ENCODE results near the gene B3GNT7. TPM values are rescaled to one million over a fixed set of nuclear protein-coding genes. Genes with fewer than 3 reads are reported as not detected.

B3GNT7 gene
- polyA plus RNA-seq, 1 donor = 43.5 TPM

DNA sequence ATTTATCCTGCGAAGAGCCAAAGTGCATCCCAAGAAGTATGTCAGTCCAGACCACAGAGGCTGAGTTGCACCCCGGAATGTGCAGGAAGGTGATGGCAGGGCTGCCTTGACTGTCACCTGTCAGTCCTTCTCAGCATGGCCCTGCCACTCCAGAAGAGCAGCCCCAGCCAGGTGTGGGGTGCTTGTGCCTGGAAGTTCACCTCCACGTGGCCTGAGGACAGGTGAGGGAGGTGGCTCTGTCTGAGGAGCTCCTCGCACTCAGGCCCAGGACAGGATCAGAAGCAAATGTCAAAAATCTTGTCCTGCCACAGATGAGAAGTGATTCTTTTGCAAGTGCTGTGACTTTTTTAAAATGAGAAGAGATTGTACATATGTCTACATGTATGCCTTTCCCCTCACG, 31.4 kb upstream of the B3GNT7 start:
- DNase-seq = no peak
- H3K4me1 ChIP-seq (ENCODE audit: control insufficient read depth, insufficient read depth, low read length) = peaks cover 19% of the 10 kb centered on the region
- H3K27ac ChIP-seq (ENCODE audit: low read length) = no peak overlapping the region
- H3K36me3 ChIP-seq (ENCODE audit: control insufficient read depth, insufficient read depth, low read length) = peaks cover 5% of the 10 kb centered on the region
- peaks cover 3% of the 10 kb centered on the region for H3K9me3 ChIP-seq (ENCODE audit: control insufficient read depth, low read depth, low read length)
- WGBS (ENCODE audit: insufficient coverage, low lambda C conversion rate) = no CpG with 5 or more reads among the region's 5 CpGs
- H3K4me3 ChIP-seq (ENCODE audit: low read length) = no peak overlapping the region
- H3K27me3 ChIP-seq (ENCODE audit: control insufficient read depth, insufficient read depth, low read length) = no peaks in the 10 kb centered on the region

DNA sequence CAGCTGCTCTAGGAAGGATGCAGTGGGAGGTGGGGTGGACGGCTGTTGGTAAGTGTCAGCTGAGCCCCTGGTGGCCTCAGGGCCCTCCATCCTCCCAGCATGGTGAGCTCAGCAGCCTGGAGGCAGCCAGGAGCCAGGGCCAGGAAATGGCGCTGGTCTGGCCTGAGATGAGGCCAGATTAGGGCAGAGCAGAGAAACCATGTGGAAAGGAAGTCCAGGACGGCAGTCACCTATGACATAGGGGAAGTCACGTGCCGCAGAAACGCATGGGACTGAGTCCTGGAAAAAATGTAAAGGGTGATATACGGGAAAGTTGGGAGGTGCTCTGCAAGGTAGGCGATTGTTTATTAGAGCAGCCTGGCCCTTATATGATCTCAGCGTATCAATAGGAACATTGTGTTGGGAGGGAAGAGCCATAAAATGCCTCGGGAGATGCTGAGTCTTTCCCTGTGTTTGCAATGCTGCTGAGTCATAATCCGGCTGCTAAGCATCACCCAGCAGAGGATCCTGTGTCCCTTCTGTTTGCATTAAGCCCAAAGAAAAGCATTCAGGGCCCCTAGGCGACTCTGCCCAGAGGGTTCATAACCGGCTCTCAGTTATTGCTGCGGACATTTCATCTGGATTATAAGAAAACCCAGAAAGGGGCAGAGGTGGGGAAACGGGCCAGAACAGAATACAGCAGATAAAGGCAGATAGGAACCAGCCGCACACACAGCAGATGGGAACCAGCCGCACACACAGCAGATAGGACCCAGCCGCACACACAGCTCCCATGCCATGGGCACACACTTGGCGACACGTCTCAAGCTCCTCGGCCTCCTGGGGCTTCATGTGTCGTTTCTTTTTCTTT, 30.3 kb upstream of the B3GNT7 start:
- peaks cover 7% of the 10 kb centered on the region for H3K36me3 ChIP-seq (ENCODE audit: control insufficient read depth, insufficient read depth, low read length)
- H3K27ac ChIP-seq (ENCODE audit: low read length) = peak overlapping the region; percentile 69
- no peak overlapping the region for H3K4me3 ChIP-seq (ENCODE audit: low read length)
- no peaks in the 10 kb centered on the region for H3K27me3 ChIP-seq (ENCODE audit: control insufficient read depth, insufficient read depth, low read length)
- DNase-seq = peak; percentile 73 to 91
- peaks cover 19% of the 10 kb centered on the region for H3K4me1 ChIP-seq (ENCODE audit: control insufficient read depth, insufficient read depth, low read length)
- WGBS (ENCODE audit: insufficient coverage, low lambda C conversion rate) = no CpG with 5 or more reads among the region's 22 CpGs
- H3K9me3 ChIP-seq (ENCODE audit: control insufficient read depth, low read depth, low read length) = peaks cover 3% of the 10 kb centered on the region

GRCh38 chr2:231367178-231367577, 28.3 kb upstream of the B3GNT7 start:
- Histone ChIP-seq H3K27me3 (ENCODE audit: control insufficient read depth, insufficient read depth, low read length) (no peaks in the 10 kb centered on the region), H3K27ac (ENCODE audit: low read length) (no peak overlapping the region), H3K4me1 (ENCODE audit: control insufficient read depth, insufficient read depth, low read length) (peaks cover 12% of the 10 kb centered on the region), H3K4me3 (ENCODE audit: low read length) (no peak overlapping the region), H3K36me3 (ENCODE audit: control insufficient read depth, insufficient read depth, low read length) (peaks cover 2% of the 10 kb centered on the region), H3K9me3 (ENCODE audit: control insufficient read depth, low read depth, low read length) (no peaks in the 10 kb centered on the region)
- no peak for DNase-seq
- no CpG with 5 or more reads among the region's 8 CpGs for WGBS (ENCODE audit: insufficient coverage, low lambda C conversion rate)

- Histone ChIP-seq H3K27me3 (ENCODE audit: control insufficient read depth, insufficient read depth, low read length) (no peaks in the 10 kb centered on the region), H3K4me3 (ENCODE audit: low read length) (no peak overlapping the region), H3K36me3 (ENCODE audit: control insufficient read depth, insufficient read depth, low read length) (peaks cover 2% of the 10 kb centered on the region), H3K27ac (ENCODE audit: low read length) (no peak overlapping the region), H3K4me1 (ENCODE audit: control insufficient read depth, insufficient read depth, low read length) (peaks cover 27% of the 10 kb centered on the region), H3K9me3 (ENCODE audit: control insufficient read depth, low read depth, low read length) (no peaks in the 10 kb centered on the region)
- DNase-seq = no peak
- no CpG with 5 or more reads among the region's 23 CpGs for WGBS (ENCODE audit: insufficient coverage, low lambda C conversion rate)
These were observed 25.7 kb upstream of the B3GNT7 start for GRCh38 chr2:231369580-231370428.

GRCh38 chr2:231370429-231370748, 25.1 kb upstream of the B3GNT7 start:
- H3K4me3 ChIP-seq (ENCODE audit: low read length) = no peak overlapping the region
- WGBS (ENCODE audit: insufficient coverage, low lambda C conversion rate) = no CpG with 5 or more reads among the region's 6 CpGs
- no peak overlapping the region for H3K27ac ChIP-seq (ENCODE audit: low read length)
- peaks cover 24% of the 10 kb centered on the region for H3K4me1 ChIP-seq (ENCODE audit: control insufficient read depth, insufficient read depth, low read length)
- peaks cover 2% of the 10 kb centered on the region for H3K36me3 ChIP-seq (ENCODE audit: control insufficient read depth, insufficient read depth, low read length)
- no peak for DNase-seq
- no peaks in the 10 kb centered on the region for H3K27me3 ChIP-seq (ENCODE audit: control insufficient read depth, insufficient read depth, low read length)
- no peaks in the 10 kb centered on the region for H3K9me3 ChIP-seq (ENCODE audit: control insufficient read depth, low read depth, low read length)

- H3K4me3 ChIP-seq (ENCODE audit: low read length) = no peak overlapping the region
- no CpG with 5 or more reads among the region's 21 CpGs for WGBS (ENCODE audit: insufficient coverage, low lambda C conversion rate)
- peaks cover 2% of the 10 kb centered on the region for H3K36me3 ChIP-seq (ENCODE audit: control insufficient read depth, insufficient read depth, low read length)
- H3K27ac ChIP-seq (ENCODE audit: low read length) = no peak overlapping the region
- no peaks in the 10 kb centered on the region for H3K27me3 ChIP-seq (ENCODE audit: control insufficient read depth, insufficient read depth, low read length)
- no peaks in the 10 kb centered on the region for H3K9me3 ChIP-seq (ENCODE audit: control insufficient read depth, low read depth, low read length)
- H3K4me1 ChIP-seq (ENCODE audit: control insufficient read depth, insufficient read depth, low read length) = peaks cover 19% of the 10 kb centered on the region
- no peak for DNase-seq
These were observed 24.6 kb upstream of the B3GNT7 start for GRCh38 chr2:231370749-231371429.

- Histone ChIP-seq H3K9me3 (ENCODE audit: control insufficient read depth, low read depth, low read length) (no peaks in the 10 kb centered on the region), H3K4me3 (ENCODE audit: low read length) (no peak overlapping the region), H3K36me3 (ENCODE audit: control insufficient read depth, insufficient read depth, low read length) (peaks cover 2% of the 10 kb centered on the region), H3K27ac (ENCODE audit: low read length) (no peak overlapping the region), H3K27me3 (ENCODE audit: control insufficient read depth, insufficient read depth, low read length) (no peaks in the 10 kb centered on the region), H3K4me1 (ENCODE audit: control insufficient read depth, insufficient read depth, low read length) (peaks cover 17% of the 10 kb centered on the region)
- DNase-seq = no peak
- WGBS (ENCODE audit: insufficient coverage, low lambda C conversion rate) = no CpG with 5 or more reads among the region's 13 CpGs
These were observed 24.0 kb upstream of the B3GNT7 start for GRCh38 chr2:231371430-231372054.

GRCh38 chr2:231372326-231372725, 23.2 kb upstream of the B3GNT7 start:
- WGBS (ENCODE audit: insufficient coverage, low lambda C conversion rate) = no CpG with 5 or more reads among the region's 7 CpGs
- Histone ChIP-seq H3K36me3 (ENCODE audit: control insufficient read depth, insufficient read depth, low read length) (peaks cover 2% of the 10 kb centered on the region), H3K4me1 (ENCODE audit: control insufficient read depth, insufficient read depth, low read length) (peaks cover 20% of the 10 kb centered on the region), H3K27ac (ENCODE audit: low read length) (no peak overlapping the region), H3K27me3 (ENCODE audit: control insufficient read depth, insufficient read depth, low read length) (no peaks in the 10 kb centered on the region), H3K4me3 (ENCODE audit: low read length) (no peak overlapping the region), H3K9me3 (ENCODE audit: control insufficient read depth, low read depth, low read length) (no peaks in the 10 kb centered on the region)
- DNase-seq = no peak

GRCh38 chr2:231373184-231373583, 22.3 kb upstream of the B3GNT7 start:
- Histone ChIP-seq H3K9me3 (ENCODE audit: control insufficient read depth, low read depth, low read length) (no peaks in the 10 kb centered on the region), H3K4me3 (ENCODE audit: low read length) (no peak overlapping the region), H3K4me1 (ENCODE audit: control insufficient read depth, insufficient read depth, low read length) (peaks cover 26% of the 10 kb centered on the region), H3K27ac (ENCODE audit: low read length) (peak overlapping the region; percentile 12), H3K27me3 (ENCODE audit: control insufficient read depth, insufficient read depth, low read length) (no peaks in the 10 kb centered on the region), H3K36me3 (ENCODE audit: control insufficient read depth, insufficient read depth, low read length) (peaks cover 2% of the 10 kb centered on the region)
- no CpG with 5 or more reads among the region's 8 CpGs for WGBS (ENCODE audit: insufficient coverage, low lambda C conversion rate)
- no peak for DNase-seq

Data from large intestine (tissue), 3 donors.